GM19468 (cell line): ENCODE measurements around the gene WTIP.
"Not testable (repeated sequence)": the region's sequence is repeated elsewhere in the genome, so short reads cannot be mapped to it uniquely, and the experiment has no call there.

Experiments
- ATAC-seq: cut with Tn5 transposase; IDR thresholded peaks from one replicate; pipeline ENCODE4 v1.9.1; 2021; ENCODE audit warnings: mild to moderate bottlenecking, moderate library complexity, moderate number of reproducible peaks; ENCODE audit not compliant: unreplicated experiment; ENCODE audit errors: extremely low read depth

WTIP gene

DNA sequence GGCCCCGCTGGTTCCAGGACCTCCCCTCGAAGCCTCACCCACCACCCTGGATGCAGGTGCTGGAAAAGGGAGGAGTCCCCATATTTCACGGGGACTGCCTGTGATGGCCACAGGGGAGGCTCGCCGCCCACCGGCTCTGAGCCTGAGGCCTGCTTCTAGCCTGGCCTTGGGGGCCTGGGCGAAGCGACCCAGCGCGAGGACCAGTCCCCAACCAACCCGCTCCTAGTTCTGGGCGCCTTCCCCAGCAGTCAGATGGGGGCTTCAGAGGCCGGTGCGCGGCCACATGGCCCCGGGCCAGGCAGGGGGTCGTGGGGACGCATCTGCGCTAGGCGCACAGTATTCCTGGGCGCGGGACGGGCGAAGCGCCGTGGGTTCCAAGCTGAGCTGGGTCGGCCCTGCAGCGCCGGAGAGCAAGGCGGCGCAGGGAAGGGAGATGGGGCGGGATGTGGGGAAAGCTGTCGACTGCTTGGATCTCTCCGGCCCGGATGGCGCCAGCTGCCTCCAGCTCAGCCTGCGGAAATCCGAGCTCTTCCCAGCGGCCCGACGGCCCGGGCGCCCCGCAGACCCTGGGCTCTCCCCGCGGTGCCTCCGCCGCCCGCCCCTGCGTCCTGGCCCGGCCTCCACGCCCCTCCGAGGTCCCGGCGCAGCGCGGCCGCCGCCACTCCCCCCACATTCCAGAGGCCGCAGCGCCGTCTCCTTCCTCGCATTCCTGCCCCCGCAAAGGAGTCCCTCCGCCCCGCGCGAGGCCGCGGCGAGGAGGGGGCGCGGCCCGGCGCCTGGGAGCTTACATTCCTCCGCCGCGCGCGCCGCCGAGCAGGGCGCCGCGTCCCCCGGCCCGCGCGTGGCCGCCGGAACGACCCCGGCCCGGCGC lies at the start of gene WTIP:
Gene WTIP, plus strand, starts transcription at position 788 of the 871 bp plus-strand sequence. CDS start 217 bp downstream, outside the sequence.
- ATAC-seq = no peak

DNA sequence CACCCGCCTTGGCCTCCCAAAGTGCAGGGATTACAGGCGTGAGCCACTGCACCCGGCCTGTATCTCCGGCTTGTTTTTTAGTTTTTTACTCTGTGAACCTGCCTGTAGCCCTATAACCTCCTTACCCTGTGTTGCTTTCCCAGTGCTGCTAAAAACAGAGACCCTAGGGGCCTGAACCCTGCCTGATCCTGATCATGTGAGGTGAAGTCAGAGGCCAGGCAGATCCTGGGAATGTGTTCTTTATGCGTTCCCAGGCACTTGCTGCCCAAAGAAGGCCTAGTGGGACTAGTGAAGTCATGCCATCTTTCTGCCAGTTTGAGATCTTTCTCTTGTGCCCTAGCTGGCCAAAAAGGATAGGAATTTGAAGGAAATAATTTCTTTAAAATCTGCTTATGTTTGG lies 48.8 kb upstream of the WTIP start:
- no peak for ATAC-seq

DNA sequence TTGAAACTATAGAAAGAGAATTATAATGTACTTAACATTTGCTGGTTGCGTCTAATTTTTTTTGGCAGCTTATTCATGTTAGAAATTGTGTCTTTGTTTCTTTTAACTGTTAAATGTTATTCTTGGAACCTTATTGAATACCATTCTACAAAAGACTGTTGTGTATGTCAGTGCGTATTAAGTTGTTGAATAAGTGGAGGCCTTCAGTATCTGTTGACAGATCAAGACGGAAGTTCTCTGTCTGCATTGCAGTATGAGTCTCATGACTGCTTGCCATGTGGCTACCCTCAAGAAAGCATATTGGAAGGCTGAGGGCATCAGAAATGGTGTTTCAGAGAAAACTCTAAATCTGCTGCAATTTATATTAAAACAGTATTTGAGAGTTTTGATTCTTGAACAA lies 44.8 kb upstream of the WTIP start:
- no peak for ATAC-seq

DNA sequence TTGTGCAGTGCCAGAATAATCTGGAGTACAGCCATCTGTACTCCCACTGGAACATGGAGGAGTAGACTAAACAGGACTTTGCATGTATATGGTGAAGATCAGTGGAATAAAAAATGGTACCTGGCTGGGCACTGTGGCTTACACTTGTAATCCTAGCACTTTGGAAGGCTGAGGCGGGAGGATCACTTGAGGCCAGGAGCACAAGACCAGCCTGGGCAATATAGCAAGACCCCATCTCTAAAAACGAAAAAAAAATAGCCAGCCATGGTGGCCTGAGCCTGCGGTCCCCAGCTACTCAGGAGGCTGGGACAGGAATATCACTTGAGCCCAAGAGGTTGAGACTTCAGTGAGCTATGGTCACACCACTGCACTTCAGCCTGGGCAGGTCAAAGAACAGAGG lies 33.4 kb upstream of the WTIP start:
- ATAC-seq = no peak

DNA sequence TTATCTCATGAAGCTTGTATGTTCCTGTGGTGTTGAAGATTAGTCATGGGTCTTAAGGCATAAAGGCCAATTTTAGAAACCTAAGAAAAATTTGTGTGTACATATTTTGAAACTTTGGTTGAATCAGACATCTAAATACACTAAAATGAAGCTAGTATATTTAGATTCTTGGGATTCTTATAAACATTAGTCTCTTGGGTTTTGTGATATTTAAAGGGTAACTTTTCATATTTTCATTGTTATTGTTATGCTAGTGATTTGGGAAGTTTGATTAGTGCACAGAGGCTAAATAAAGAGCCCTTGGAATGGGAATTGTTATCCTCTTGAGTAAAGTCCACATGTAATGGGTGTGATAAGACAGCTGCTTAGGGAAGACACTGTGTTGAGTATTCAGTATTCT lies 28.8 kb upstream of the WTIP start:
- ATAC-seq = no peak

DNA sequence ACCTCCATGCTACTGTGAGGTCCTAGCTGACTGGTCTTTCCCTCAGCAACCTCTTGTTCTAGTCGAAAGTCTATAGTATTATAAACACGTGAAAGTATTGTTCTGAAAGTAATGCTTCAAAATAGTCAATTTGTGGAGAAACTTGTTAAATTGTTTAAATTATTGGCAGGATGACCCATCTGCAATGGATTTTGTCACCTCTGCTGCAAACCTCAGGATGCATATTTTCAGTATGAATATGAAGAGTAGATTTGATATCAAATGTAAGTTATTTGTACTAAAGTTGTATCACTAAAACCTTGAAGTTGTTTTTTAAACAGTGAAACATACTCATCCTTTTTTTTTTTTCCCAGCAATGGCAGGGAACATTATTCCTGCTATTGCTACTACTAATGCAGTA lies 27.5 kb upstream of the WTIP start:
- ATAC-seq = no peak

DNA sequence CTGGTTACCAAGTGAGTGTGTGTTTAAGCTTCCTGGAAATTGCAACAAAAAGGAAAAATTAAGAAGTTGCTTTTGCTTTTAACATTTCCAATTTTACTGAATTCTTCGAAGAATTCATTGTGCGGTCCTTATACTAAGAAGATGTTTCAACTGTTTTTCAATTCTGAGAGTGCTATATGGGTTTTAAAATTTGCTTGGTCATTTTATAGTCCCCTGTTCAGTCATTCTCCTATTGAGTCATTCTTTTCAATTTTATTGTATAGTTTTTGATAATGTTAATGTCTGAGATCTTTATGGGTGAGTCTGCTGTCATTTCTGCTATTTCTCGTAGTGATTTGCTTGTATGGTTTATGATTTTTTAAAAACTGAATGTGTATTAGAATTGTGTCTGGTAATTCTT lies 26.9 kb upstream of the WTIP start:
- no peak for ATAC-seq

DNA sequence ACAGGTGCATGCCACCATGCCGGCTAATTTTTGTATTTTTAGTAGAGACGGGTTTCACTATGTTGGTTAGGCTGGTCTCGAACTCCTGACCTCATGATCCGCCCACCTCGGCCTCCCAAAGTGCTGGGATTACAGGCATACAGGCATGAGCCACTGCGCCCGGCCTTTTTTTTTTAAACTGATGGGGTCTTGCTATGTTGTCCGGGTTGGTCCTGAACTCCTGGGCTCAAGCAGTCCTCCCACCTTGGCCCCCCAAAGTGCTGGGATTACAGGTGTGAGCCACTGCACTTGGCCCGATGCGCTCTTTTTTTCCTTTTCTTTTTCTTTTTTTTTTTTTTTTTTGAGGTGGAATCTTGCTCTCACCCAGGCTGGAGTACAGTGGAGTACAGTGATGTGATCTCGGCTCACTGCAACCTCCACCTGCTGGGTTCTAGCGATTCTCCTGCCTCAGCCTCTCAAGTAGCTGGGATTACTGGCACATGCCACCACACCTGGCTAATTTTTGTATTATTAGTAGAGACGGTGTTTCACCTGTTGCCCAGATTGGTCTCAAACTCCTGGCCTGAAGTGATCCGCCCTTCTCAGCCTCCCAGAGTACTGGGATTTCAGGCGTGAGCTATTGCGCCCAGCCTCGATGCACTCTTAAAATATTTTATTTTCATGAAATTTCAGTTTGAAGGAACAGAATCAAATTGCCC lies 25.6 kb upstream of the WTIP start:
- ATAC-seq = not testable (repeated sequence)

DNA sequence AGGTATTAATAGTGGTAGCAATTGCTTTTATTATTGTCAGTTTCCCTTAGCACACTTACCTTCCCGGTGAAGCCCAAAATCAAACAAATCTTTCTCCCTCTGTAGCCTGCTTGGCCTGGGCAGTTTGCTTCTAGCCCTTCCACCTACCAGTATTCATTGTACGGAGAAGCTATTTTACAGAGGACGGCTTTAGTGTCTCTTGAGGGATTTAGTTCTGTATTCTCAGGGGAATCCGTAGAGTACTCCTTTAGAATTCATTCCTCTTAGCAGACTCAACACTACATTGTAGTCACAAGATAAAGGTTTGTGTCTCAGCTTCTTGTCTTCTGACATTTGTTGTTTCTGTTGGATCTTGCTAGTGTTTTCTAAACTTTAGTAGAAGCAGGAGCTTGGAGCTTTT lies 24.1 kb upstream of the WTIP start:
- no peak for ATAC-seq

DNA sequence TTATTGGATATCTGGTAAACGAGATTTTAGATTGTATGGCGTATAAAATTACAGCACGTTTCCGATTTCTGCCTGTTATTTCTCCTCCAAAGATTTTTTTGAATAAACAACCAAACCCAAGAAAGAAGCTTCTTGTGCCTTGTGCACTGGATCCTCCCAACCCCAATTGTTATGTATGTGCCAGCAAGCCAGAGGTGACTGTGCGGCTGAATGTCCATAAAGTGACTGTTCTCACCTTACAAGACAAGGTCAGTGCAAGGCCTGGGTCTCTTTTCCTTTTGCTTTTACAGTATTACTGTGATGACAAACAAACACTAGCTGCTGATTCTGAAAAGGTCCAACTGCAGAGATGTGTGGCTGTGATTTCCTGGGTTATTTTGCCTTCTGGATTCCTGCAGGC lies 22.9 kb upstream of the WTIP start:
- no peak for ATAC-seq

DNA sequence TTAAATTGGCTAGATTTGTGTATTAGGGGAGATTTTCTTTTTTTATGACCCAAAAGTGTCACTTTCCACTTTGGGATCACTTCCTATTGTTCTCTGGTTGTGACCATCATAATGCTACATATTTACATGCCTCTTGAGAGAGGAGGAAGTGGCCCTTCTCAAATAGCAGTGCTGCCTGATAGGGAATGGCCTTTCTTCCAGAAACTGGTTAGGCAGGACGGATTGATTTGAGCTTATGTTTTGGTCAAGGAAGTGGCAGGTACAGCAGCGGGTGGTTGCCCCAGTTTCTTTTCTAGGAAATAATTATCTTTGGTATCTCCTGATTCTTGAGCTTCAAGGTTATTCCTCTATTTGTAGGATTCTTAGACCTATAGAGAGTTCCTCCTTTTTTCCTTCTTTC lies 21.9 kb upstream of the WTIP start:
- ATAC-seq = no peak

DNA sequence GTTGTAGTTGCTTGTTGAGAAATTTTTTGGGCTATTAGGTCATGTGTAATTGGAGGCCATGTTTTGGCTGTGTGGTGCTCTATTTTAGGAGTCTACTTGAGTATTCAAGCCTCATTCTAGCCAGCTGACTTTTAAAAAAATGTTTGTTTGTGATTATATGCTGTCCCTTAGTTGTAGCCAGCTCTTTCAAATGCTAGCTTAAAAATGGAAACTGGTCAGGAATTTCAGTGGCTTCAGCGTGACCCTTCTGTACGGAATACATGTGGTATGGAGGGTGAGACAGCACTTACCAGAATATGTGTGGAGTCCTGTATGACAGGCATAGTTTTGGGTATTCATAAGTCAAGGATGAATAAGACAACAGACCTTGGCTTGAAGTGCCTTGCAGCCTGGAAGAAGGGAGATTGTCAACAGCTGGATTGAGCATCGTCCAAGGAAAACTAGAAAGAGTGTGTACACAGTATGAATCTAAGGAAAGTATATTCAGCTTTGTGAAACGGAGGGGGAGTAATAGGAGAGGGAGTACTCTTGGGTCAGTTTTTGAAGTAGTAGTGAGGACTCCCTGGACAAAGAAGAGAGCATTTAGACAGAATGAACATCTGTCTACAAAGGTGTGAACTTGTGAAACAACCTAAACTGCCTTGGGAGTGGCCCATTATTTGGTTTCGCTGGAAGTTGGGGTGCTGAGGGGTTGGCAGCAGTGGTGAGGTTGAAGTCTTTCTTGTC lies 20.0 kb upstream of the WTIP start:
- ATAC-seq = no peak

DNA sequence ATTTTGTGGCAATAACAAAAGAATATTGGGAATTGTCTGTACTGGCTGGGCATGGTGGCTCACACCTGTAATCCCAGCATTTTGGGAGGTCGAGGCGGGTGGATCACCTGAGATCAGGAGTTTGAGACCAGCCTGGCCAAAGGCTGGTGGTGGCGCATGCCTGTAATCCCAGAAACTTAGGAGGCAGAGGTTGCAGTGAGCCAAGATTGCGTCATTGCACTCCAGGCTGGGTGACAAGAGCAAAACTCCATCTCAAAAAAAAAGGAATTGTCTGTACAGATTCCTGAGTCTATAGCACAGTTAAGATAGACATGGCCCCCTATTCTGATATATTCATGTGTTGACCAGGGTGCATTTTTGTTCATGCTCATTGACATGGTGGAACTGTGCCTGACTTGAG lies 16.8 kb upstream of the WTIP start:
- not testable (repeated sequence) for ATAC-seq

DNA sequence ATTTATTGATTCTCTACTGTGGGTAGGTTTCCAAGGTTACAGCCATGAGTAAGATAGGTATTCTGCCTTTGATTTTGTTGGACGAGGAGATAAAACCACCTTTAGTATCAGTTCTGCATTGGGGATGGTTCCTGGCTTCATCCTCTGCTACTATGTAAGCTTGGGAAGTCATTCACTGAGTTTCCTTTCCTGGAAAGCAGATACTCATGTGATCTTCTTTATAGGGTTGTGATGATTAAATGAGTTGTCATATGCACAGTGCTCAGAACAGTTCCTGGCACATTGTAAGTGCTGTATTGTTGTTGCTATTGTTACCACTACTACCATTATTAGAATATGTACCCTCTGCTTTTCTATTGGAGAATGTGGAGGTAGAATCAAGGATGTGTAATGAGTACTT lies 13.1 kb upstream of the WTIP start:
- ATAC-seq = no peak

DNA sequence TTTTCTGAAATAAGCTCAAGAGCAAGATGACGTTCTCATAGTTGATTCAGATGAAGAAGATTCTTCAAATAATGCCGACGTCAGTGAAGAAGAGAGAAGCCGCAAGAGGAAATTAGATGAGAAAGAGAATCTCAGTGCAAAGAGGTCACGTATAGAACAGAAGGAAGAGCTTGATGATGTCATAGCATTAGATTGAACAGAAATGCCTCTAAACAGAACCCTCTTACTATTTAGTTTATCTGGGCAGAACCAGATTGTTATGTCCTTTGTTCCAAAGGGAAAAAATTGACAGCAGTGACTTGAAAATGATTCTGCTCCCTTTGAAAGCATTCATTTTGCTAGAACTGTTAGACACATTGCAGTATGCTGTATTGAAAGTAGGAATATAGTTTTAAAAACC lies 12.5 kb upstream of the WTIP start:
- ATAC-seq = not testable (repeated sequence)

DNA sequence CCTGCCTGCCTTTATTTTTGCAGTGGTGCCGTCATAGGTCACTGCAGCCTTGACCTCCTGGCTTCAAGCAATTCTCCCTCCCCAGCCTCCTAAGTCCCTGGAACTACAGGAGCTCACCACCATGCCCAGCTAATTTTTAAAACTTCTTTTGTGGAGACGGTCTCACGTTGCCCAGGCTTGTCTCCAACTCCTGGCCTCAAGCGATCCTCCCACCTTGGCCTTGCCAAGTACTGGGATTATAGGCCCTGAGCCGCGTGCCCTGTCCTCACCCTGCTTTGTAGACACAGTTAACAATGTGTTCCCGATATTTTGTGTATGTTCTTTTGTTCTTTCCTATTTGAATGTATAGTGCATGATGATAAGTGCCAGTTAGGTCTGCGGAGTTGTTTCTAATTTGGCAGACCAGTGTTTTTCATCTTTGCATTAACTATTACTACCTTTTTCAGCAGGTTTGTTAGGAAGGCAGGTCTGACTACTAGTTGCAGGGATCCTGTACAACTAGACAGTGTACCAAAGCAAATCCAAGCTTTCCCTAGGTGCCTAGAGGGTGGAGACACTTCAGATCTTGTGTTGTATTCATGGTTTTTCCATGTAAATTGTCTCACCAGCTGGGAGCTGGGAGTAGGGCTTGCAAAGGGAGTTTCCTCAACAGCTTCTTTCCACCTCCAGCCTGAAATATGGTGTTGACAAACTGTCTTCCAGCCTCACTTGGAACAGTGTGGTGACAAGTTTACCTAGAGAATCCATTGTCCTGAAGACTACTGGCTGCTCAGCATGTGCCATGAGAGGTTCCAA lies 9.5 kb upstream of the WTIP start:
- ATAC-seq = no peak

DNA sequence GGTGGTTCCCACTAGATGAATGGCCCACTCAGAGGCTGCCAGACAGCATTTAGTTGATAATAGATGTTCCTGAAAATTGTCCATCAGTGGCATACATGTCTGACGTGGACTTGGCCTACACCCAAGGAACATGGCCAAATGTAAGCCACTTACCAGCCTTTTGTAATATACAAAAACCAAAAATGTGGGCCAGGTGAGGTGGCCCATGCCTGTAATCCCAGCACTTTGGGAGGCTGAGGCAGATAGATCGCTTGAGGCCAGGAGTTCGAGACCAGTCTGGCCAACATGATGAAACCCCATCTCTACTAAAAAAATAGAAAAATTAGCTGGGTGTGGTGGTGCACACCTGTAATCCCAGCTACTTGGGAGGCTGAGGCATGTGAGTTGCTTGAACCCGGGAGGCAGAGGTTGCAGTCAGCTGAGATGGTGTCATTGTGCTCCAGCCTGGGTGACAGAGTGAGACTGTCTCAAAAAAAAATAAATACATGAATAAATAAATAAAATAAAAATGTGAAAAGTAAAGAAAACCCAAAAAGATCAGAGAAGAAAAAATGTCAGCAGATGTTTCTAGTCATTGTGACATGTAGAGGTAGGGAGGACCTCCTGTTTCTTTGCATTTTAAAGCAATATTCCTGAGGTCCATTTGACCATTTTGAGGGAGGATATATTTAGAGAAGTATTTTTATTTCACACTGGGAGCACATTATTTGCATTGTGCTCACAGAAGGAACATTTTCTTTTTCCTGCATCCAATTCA lies 7.1 kb upstream of the WTIP start:
- ATAC-seq = no peak

DNA sequence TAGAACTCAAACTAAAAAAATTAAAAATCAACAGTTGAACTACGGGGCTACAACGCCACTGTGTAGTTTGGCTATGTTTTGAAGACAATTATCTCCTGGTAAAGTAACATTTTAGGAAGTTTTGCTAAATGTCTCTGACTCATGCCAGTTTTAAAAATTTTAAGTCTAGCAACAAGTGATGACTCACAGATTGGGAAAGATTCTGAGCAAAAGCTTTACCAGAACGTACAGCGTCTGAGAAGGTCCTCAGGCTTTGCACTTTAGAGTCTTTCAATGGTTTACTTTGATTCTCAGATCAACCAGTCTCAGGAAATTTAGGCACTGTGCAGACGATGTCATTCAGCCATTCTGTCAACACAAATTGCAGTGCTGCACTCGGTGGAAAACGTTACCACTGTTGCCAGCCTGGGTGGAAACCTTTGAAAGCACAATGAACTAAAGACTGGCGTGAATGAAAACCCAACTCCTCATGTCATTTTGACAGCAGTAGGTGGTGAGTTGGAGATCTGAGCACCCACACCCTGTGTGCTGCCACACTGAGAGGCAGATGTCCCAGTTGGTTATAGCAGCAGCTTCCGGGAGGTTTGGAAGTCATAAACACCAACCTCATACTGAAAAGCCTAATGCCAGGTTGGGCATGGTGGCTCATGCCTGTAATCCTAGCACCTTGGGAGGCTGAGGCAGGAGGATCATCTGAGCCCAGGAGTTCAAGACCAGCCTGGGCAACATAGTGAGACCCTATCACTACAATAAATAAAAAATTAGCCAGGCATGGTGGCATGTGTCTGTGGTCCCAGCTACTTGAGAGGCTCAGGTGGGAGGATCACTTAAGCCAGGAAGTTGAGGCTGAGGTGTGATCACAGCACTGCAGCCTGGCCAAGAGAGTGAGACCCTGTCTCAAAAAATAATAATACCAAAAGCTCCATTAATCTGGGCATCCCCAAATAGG lies 6.3 kb upstream of the WTIP start:
- ATAC-seq = no peak
